GM12878 (cell line): ENCODE measurements around the gene MEGF6.

Source experiments
- BACH1 ChIP-seq: fragments of 450-650 bp; IDR thresholded peaks from 2 replicates; pipeline ENCODE4 v1.6.1; 2017; ENCODE audit warnings: mild to moderate bottlenecking, borderline replicate concordance
- CEBPB ChIP-seq, 2 experiments: fragments of 150-350 bp in 1 of 2; IDR thresholded peaks; 2 replicates each; pipeline ENCODE4 v1.6.1; 2012 to 2014; ENCODE audit warnings: low read depth in 2 of 2, low read length in 2 of 2, borderline replicate concordance in 1 of 2, inconsistent platforms in 1 of 2
- CTCF ChIP-seq, 3 experiments: IDR thresholded peaks in 2 of 3; conservative IDR thresholded peaks in 1 of 3; 2 replicates each; pipeline ENCODE4 v1.5.1; 2011; ENCODE audit warnings: low read depth in 3 of 3, low read length in 3 of 3, mild to moderate bottlenecking in 3 of 3, control low read depth in 2 of 3, moderate library complexity in 2 of 3, inconsistent platforms in 1 of 3, mixed read lengths in 1 of 3; ENCODE audit not compliant: control insufficient read depth in 2 of 3, insufficient read depth in 1 of 3; ENCODE audit errors: extremely low read depth in 1 of 3
- EGR1 ChIP-seq, 2 experiments: IDR thresholded peaks; 1 replicate in 1 of 2; 2 replicates in 1 of 2; pipeline ENCODE4 v1.6.1; 2011 to 2012; ENCODE audit warnings: low read depth in 2 of 2, low read length in 2 of 2, borderline replicate concordance in 1 of 2, mild to moderate bottlenecking in 1 of 2, moderate library complexity in 1 of 2
- ELK1 ChIP-seq: IDR thresholded peaks from 2 replicates; pipeline ENCODE4 v1.6.1; 2012; ENCODE audit warnings: low read depth, low read length, improper control_type of control experiment
- EP300 ChIP-seq, 2 experiments: fragments of 150-350 bp in 1 of 2; IDR thresholded peaks; 2 replicates each; pipeline ENCODE4 v1.6.1; 2011 to 2012; ENCODE audit warnings: low read depth in 2 of 2, low read length in 2 of 2, borderline replicate concordance in 1 of 2, improper control_type of control experiment in 1 of 2, inconsistent platforms in 1 of 2; ENCODE audit not compliant: control insufficient read depth in 1 of 2
- NBN ChIP-seq: fragments of 450-650 bp; IDR thresholded peaks from 2 replicates; pipeline ENCODE4 v1.6.1; 2016
- NFIC ChIP-seq: IDR thresholded peaks from 2 replicates; pipeline ENCODE4 v1.6.1; 2012; ENCODE audit warnings: low read depth, mild to moderate bottlenecking, inconsistent platforms, low read length, moderate library complexity
- NFYB ChIP-seq: IDR thresholded peaks from 2 replicates; pipeline ENCODE4 v1.6.1; 2011; ENCODE audit warnings: low read depth, mild to moderate bottlenecking, low read length, improper control_type of control experiment, moderate library complexity; ENCODE audit not compliant: insufficient read depth
- ZNF274 ChIP-seq: IDR thresholded peaks from one replicate; pipeline ENCODE4 v1.8.0; 2011; ENCODE audit not compliant: insufficient read length, insufficient read depth

GRCh38 chr1:3518256-3518655 lies 93.1 kb downstream of the MEGF6 start:
- TF ChIP-seq CTCF (IDR thresholded peaks at IDR 0.05 in 2 of 3, conservative IDR thresholded peaks at IDR 0.05 in 1 of 3; ENCODE audit: control insufficient read depth in 2 of 3, extremely low read depth in 1 of 3, insufficient read depth in 1 of 3, low read depth in 3 of 3, low read length in 3 of 3) (peak; percentile 28 to 76 (median 58)), CEBPB (IDR thresholded peaks at IDR 0.05; ENCODE audit: borderline replicate concordance in 1 of 2, low read depth in 2 of 2, low read length in 2 of 2) (no peak), ZNF274 (no peak), NFYB (no peak), BACH1 (no peak), ELK1 (no peak), NFIC (no peak), EGR1 (IDR thresholded peaks at IDR 0.05; ENCODE audit: borderline replicate concordance in 1 of 2, low read depth in 2 of 2, low read length in 2 of 2) (no peak), EP300 (IDR thresholded peaks at IDR 0.05; ENCODE audit: borderline replicate concordance in 1 of 2, control insufficient read depth in 1 of 2, low read depth in 2 of 2, low read length in 2 of 2) (no peak), NBN (no peak)
